OCI-LY7 (cell line): ENCODE results near the gene ABCC4.
"Not testable (repeated sequence)": the region's sequence is repeated elsewhere in the genome, so short reads cannot be mapped to it uniquely, and the experiment has no call there.

Experiments
- EZH2phosphoT487 ChIP-seq: fragments of 200-600 bp; sonication (generic); IDR thresholded peaks from 2 replicates; pipeline ENCODE4 v1.6.1; 2018; ENCODE audit warnings: low read depth, borderline replicate concordance, mild to moderate bottlenecking, mixed run types, antibody characterized with exemption, low read length, moderate library complexity, mixed read lengths
- TF ChIP-seq, protein P1 (sequence below): fragments of 200-600 bp; sonication (generic); conservative IDR thresholded peaks from 2 replicates; pipeline ENCODE4 v1.5.1; 2014; ENCODE audit warnings: mild to moderate bottlenecking, antibody characterized with exemption, low read length, moderate library complexity, mixed read lengths

DNA sequence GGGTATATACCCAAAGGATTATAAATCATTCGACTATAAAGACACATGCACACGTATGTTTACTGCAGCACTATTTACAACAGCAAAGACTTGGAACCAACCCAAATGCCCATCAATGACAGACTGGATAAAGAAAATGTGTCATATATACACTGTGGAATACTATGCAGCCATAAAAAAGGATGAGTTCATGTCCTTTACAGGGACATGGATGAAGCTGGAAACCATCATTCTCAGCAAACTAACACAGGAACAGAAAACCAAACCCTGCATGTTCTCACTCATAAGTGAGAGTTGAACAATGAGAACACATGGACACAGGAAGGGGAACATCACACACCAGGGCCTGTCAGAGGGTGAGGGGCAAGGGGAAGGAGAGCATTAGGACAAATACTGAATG is 102.6 kb downstream of the ABCC4 start:
- TF ChIP-seq, protein P1, sequence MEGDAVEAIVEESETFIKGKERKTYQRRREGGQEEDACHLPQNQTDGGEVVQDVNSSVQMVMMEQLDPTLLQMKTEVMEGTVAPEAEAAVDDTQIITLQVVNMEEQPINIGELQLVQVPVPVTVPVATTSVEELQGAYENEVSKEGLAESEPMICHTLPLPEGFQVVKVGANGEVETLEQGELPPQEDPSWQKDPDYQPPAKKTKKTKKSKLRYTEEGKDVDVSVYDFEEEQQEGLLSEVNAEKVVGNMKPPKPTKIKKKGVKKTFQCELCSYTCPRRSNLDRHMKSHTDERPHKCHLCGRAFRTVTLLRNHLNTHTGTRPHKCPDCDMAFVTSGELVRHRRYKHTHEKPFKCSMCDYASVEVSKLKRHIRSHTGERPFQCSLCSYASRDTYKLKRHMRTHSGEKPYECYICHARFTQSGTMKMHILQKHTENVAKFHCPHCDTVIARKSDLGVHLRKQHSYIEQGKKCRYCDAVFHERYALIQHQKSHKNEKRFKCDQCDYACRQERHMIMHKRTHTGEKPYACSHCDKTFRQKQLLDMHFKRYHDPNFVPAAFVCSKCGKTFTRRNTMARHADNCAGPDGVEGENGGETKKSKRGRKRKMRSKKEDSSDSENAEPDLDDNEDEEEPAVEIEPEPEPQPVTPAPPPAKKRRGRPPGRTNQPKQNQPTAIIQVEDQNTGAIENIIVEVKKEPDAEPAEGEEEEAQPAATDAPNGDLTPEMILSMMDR, result not testable (repeated sequence)
- not testable (repeated sequence) for TF ChIP-seq EZH2phosphoT487
